ENCODE measurements around the gene PREPL.

Gene PREPL

DNA sequence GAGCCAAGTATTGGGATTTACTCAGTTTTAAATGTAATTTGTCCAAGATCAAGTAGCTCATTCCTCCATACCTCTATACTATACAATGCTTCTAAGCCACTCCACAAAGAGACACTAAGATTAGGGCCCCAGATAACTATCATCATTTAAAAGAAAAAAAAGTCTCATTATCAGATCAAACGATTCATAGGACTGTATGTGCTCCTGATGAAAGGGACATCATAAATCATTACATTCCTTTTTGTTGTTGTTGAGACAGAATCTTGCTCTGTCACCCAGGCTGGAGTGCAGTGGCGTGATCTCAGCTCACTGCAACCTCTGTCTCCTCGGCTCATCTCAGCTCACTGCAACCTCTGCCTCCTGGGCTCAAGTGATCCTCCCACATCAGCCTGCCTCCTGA lies 88.2 kb downstream of the PREPL start:
- Histone ChIP-seq H3K4me2 (ENCODE audit: low read length) (no peak overlapping the region), H3K4me3 (ENCODE audit: low read length) (no peak overlapping the region), H3K27ac (ENCODE audit: low read length) (no peak overlapping the region), H4K20me1 (ENCODE audit: insufficient read depth, low read length) (no peaks in the 10 kb centered on the region), H3K79me2 (ENCODE audit: low read length) (no peaks in the 10 kb centered on the region), H3K4me1 (ENCODE audit: low read length) (peaks cover 5% of the 10 kb centered on the region; the same call in 1 of the 2 replicates), H3K9ac (ENCODE audit: low read length) (no peak overlapping the region), H3K27me3 (ENCODE audit: low read depth, low read length) (no peaks in the 10 kb centered on the region), H3K9me3 (ENCODE audit: insufficient read depth, low read length) (no peaks in the 10 kb centered on the region), H2AFZ (ENCODE audit: low read depth, low read length) (no peak overlapping the region), H3K36me3 (replicated peaks; ENCODE audit: low read depth, low read length) (no peaks in the 10 kb centered on the region)
- no peak for TF ChIP-seq EZH2phosphoT487 (IDR thresholded peaks at IDR 0.05; ENCODE audit: low read depth)
- TF ChIP-seq, protein P1, sequence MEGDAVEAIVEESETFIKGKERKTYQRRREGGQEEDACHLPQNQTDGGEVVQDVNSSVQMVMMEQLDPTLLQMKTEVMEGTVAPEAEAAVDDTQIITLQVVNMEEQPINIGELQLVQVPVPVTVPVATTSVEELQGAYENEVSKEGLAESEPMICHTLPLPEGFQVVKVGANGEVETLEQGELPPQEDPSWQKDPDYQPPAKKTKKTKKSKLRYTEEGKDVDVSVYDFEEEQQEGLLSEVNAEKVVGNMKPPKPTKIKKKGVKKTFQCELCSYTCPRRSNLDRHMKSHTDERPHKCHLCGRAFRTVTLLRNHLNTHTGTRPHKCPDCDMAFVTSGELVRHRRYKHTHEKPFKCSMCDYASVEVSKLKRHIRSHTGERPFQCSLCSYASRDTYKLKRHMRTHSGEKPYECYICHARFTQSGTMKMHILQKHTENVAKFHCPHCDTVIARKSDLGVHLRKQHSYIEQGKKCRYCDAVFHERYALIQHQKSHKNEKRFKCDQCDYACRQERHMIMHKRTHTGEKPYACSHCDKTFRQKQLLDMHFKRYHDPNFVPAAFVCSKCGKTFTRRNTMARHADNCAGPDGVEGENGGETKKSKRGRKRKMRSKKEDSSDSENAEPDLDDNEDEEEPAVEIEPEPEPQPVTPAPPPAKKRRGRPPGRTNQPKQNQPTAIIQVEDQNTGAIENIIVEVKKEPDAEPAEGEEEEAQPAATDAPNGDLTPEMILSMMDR (IDR thresholded peaks at IDR 0.05; ENCODE audit: low read depth, low read length): no peak

DNA sequence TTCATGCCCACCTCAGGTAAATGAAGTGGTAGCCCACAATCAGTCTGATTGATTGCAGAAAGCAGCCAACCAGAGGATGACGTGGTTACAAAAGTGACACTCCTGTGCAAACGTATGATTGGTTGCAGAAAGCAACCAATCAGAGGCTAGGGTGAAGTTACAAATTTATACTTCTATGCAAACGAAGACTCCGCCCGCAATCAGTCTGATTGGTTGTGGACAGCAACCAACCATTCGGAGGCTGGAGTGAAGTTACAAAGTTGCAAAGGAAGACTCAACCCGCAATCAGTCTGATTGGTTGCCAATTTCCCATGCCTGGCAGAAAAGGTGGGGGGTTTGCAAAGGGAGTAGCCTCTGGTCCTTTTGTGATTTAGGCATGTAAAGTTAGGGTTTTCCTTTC lies 90.0 kb downstream of the PREPL start:
- no peak overlapping the region for H2AFZ ChIP-seq (ENCODE audit: low read depth, low read length)
- H3K9ac ChIP-seq (ENCODE audit: low read length): no peak overlapping the region
- no peaks in the 10 kb centered on the region for H3K79me2 ChIP-seq (ENCODE audit: low read length)
- H4K20me1 ChIP-seq (ENCODE audit: insufficient read depth, low read length): no peaks in the 10 kb centered on the region
- no peaks in the 10 kb centered on the region for H3K36me3 ChIP-seq (replicated peaks; ENCODE audit: low read depth, low read length)
- H3K4me2 ChIP-seq (ENCODE audit: low read length): no peak overlapping the region
- H3K9me3 ChIP-seq (ENCODE audit: insufficient read depth, low read length): no peaks in the 10 kb centered on the region
- no peak overlapping the region for H3K4me3 ChIP-seq (ENCODE audit: low read length)
- no peak overlapping the region for H3K27ac ChIP-seq (ENCODE audit: low read length)
- no peak for TF ChIP-seq EZH2phosphoT487 (IDR thresholded peaks at IDR 0.05; ENCODE audit: low read depth)
- TF ChIP-seq, protein P1 (IDR thresholded peaks at IDR 0.05; ENCODE audit: low read depth, low read length): no peak
- peaks cover 5% of the 10 kb centered on the region; the same call in 1 of the 2 replicates for H3K4me1 ChIP-seq (ENCODE audit: low read length)
- H3K27me3 ChIP-seq (ENCODE audit: low read depth, low read length): no peaks in the 10 kb centered on the region

DNA sequence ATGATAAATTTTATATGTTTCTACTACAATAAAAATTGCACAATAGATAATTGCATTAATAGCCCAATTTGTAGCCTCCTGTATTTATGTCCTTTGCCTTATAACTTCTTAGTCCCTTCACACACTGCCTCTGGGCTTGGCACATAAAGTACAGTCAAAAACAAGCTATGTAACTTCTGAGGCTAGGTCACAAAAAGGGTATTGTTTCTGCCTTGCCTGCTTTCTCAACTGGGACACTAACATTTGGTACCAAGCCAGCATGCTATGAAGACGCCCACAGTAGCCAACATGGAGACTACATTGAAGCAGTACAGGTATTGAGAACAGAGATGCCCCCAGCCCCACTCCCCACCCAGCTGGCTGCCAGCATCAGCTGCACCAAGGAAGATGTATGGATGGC lies 91.5 kb downstream of the PREPL start:
- no peaks in the 10 kb centered on the region for H3K36me3 ChIP-seq (replicated peaks; ENCODE audit: low read depth, low read length)

DNA sequence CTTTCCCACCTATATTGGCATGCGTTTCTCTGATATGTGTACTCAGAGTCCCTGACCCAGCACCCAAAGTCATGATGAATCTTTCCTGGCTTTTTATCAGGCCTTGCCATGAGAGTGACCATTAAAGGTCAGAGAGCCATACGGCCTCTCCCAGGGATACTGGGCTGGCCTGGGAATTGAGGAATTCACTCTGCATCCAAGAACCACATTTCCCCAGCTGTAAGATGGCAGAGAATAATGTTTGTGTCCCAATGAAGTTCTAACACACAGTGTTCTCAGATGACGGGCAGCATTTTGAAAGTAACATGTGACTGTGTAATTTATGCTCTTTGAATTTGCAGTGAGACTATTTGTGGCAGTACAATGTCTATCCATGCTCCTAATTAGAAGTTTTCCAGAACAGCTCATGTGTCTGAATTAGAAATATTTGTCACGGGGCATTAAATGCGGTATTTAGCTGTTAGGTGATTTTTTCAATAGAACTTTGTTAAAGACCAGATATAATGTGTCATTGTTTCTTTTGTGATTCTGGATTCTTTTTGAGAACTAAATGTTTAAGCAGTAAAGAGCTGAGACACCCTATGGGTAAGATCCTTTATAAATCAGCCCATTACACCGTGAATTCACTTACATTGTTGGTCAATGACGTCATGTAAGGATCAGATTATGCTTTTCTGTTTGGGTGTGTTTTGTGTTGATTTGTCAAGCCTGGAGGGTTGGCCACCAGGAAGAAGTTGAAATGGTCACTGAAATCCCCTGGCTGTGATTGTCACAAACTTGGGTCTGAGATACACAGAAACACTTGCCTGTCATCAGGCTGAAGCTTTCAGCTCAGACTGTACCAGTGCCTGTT lies 93.3 kb downstream of the PREPL start:
- Histone ChIP-seq H3K4me1 (ENCODE audit: low read length) (peaks cover 5% of the 10 kb centered on the region; the same call in 1 of the 2 replicates), H3K4me3 (ENCODE audit: low read length) (no peak overlapping the region), H4K20me1 (ENCODE audit: insufficient read depth, low read length) (no peaks in the 10 kb centered on the region), H3K27me3 (ENCODE audit: low read depth, low read length) (no peaks in the 10 kb centered on the region), H3K36me3 (replicated peaks; ENCODE audit: low read depth, low read length) (no peaks in the 10 kb centered on the region), H3K9me3 (ENCODE audit: insufficient read depth, low read length) (no peaks in the 10 kb centered on the region), H3K9ac (ENCODE audit: low read length) (no peak overlapping the region), H3K4me2 (ENCODE audit: low read length) (no peak overlapping the region), H3K27ac (ENCODE audit: low read length) (no peak overlapping the region), H2AFZ (ENCODE audit: low read depth, low read length) (no peak overlapping the region), H3K79me2 (ENCODE audit: low read length) (no peaks in the 10 kb centered on the region)
- TF ChIP-seq, protein P1 (IDR thresholded peaks at IDR 0.05; ENCODE audit: low read depth, low read length): no peak
- no peak for TF ChIP-seq EZH2phosphoT487 (IDR thresholded peaks at IDR 0.05; ENCODE audit: low read depth)

More for the DNA sequence above, 91.5 kb downstream of the PREPL start:
- no peak overlapping the region for H3K4me3 ChIP-seq (ENCODE audit: low read length)
- H2AFZ ChIP-seq (ENCODE audit: low read depth, low read length): no peak overlapping the region
- no peak overlapping the region for H3K27ac ChIP-seq (ENCODE audit: low read length)
- no peaks in the 10 kb centered on the region for H3K79me2 ChIP-seq (ENCODE audit: low read length)
- H3K4me2 ChIP-seq (ENCODE audit: low read length): no peak overlapping the region
- no peaks in the 10 kb centered on the region for H3K27me3 ChIP-seq (ENCODE audit: low read depth, low read length)
- H3K9me3 ChIP-seq (ENCODE audit: insufficient read depth, low read length): no peaks in the 10 kb centered on the region
- H4K20me1 ChIP-seq (ENCODE audit: insufficient read depth, low read length): no peaks in the 10 kb centered on the region
- H3K9ac ChIP-seq (ENCODE audit: low read length): no peak overlapping the region
- H3K4me1 ChIP-seq (ENCODE audit: low read length): peaks cover 5% of the 10 kb centered on the region; the same call in 1 of the 2 replicates
- no peak for TF ChIP-seq EZH2phosphoT487 (IDR thresholded peaks at IDR 0.05; ENCODE audit: low read depth)
- TF ChIP-seq, protein P1 (IDR thresholded peaks at IDR 0.05; ENCODE audit: low read depth, low read length): no peak
